SK-N-SH (cell line): Measurements from ENCODE around the gene DIO3. TPM values are rescaled to one million over a fixed set of nuclear protein-coding genes. Genes with fewer than 3 reads are reported as not detected.

Experiments
- CTCF ChIA-PET: fragments of 300-600, 350-600 bp; formaldehyde crosslinking; extraction: SDS; loops from one replicate; lab custom pipeline; 2021; lab: Yijun Ruan, JAX
- POLR2A ChIA-PET: fragments of 350-600 bp; sonication (Branson Sonifier 250); formaldehyde crosslinking; extraction: SDS; loops from one replicate; lab custom pipeline; 2020; ENCODE audit warnings: antibody characterized with exemption, inconsistent platforms; lab: Yijun Ruan, JAX
- DNase-seq: peaks from one replicate; pipeline ENCODE4 v3.0.0; 2012
- H2AFZ ChIP-seq: fragments of 200-600 bp; sonication (generic); 2 replicates; pipeline ENCODE4 v1.8.1; 2016; ENCODE audit warnings: antibody characterized with exemption, mild to moderate bottlenecking, low read depth
- H3F3A ChIP-seq: fragments of 200-600 bp; sonication (generic); replicated peaks from 2 replicates; pipeline ENCODE3; 2016; ENCODE audit warnings: antibody characterized with exemption, mild to moderate bottlenecking; ENCODE audit not compliant: insufficient read depth
- H3K27ac ChIP-seq, 2 experiments: fragments of 200-500 bp in 1 of 2; fragments of 200-600 bp in 1 of 2; sonication (Bioruptor generic) in 1 of 2; sonication (generic), shearing (Covaris generic) in 1 of 2; 2 replicates each; pipeline versions ENCODE4 v1.5.1 to v1.6.1; 2014 to 2016; ENCODE audit warnings: low read depth in 2 of 2, inconsistent platforms in 1 of 2, low read length in 1 of 2, mild to moderate bottlenecking in 1 of 2, mixed read lengths in 1 of 2
- H3K27me3 ChIP-seq: fragments of 200-600 bp; sonication (generic), shearing (Covaris generic); 2 replicates; pipeline ENCODE4 v1.6.1; 2016; ENCODE audit warnings: mixed run types; ENCODE audit not compliant: insufficient read depth
- H3K36me3 ChIP-seq, 2 experiments: fragments of 200-500 bp in 1 of 2; fragments of 200-600 bp in 1 of 2; sonication (Bioruptor generic) in 1 of 2; sonication (generic) in 1 of 2; replicated peaks in 1 of 2; 2 replicates each; pipeline versions ENCODE3 to v1.5.1; 2014 to 2016; ENCODE audit warnings: low read length in 1 of 2, mild to moderate bottlenecking in 1 of 2; ENCODE audit not compliant: insufficient read depth in 2 of 2, control insufficient read depth in 1 of 2
- H3K4me1 ChIP-seq, 2 experiments: fragments of 200-500 bp in 1 of 2; fragments of 200-600 bp in 1 of 2; sonication (Bioruptor generic) in 1 of 2; sonication (generic), shearing (Covaris generic) in 1 of 2; 2 replicates each; pipeline versions ENCODE4 v1.5.1 to v1.6.1; 2014 to 2016; ENCODE audit warnings: low read depth in 1 of 2, low read length in 1 of 2, mixed run types in 1 of 2; ENCODE audit not compliant: insufficient read depth in 2 of 2, control insufficient read depth in 1 of 2
- H3K4me2 ChIP-seq: fragments of 200-600 bp; sonication (generic), shearing (Covaris generic); 2 replicates; pipeline ENCODE4 v1.6.1; 2017; ENCODE audit warnings: mixed run types
- H3K4me3 ChIP-seq, 2 experiments: fragments of 200-500 bp in 1 of 2; fragments of 200-600 bp in 1 of 2; sonication (Bioruptor generic) in 1 of 2; sonication (generic), shearing (Covaris generic) in 1 of 2; 2 replicates each; pipeline versions ENCODE4 v1.5.1 to v1.8.1; 2014 to 2016; ENCODE audit warnings: low read depth in 2 of 2, inconsistent platforms in 1 of 2, low read length in 1 of 2, mild to moderate bottlenecking in 1 of 2, mixed read lengths in 1 of 2, moderate library complexity in 1 of 2
- H3K79me2 ChIP-seq: fragments of 200-600 bp; sonication (generic); 2 replicates; pipeline ENCODE4 v1.8.1; 2017; ENCODE audit warnings: mild to moderate bottlenecking; ENCODE audit not compliant: insufficient read depth
- H3K9ac ChIP-seq: fragments of 200-600 bp; sonication (generic); 2 replicates; pipeline ENCODE4 v1.6.1; 2017; ENCODE audit warnings: mixed run types
- H3K9me2 ChIP-seq: fragments of 200-600 bp; sonication (generic); 2 replicates; pipeline ENCODE4 v1.6.1; 2017; ENCODE audit warnings: mixed run types
- H3K9me3 ChIP-seq: fragments of 200-600 bp; sonication (generic); 2 replicates; pipeline ENCODE4 v1.6.1; 2017; ENCODE audit warnings: mixed run types, mild to moderate bottlenecking, moderate library complexity
- H4K20me1 ChIP-seq: fragments of 200-600 bp; sonication (generic); 2 replicates; pipeline ENCODE4 v1.6.1; 2017; ENCODE audit warnings: mild to moderate bottlenecking, mixed run types; ENCODE audit not compliant: insufficient read depth
- CTCF ChIP-seq: fragments of 200-600 bp; sonication (generic); IDR thresholded peaks from 2 replicates; pipeline ENCODE4 v1.6.1; 2017; ENCODE audit warnings: antibody characterized with exemption, mild to moderate bottlenecking, moderate library complexity
- EP300 ChIP-seq, 2 experiments: IDR thresholded peaks; 2 replicates each; pipeline versions ENCODE4 v1.4.0 to v1.6.1; 2012; ENCODE audit warnings: borderline replicate concordance in 1 of 2, low read depth in 1 of 2, low read length in 1 of 2
- FOSL2 ChIP-seq: IDR thresholded peaks from 2 replicates; pipeline ENCODE4 v1.4.0; 2012; ENCODE audit warnings: low read depth, mild to moderate bottlenecking, moderate library complexity, borderline replicate concordance
- FOXM1 ChIP-seq: IDR thresholded peaks from 2 replicates; pipeline ENCODE4 v1.4.0; 2012; ENCODE audit warnings: low read depth, mild to moderate bottlenecking
- GABPA ChIP-seq: IDR thresholded peaks from 2 replicates; pipeline ENCODE4 v1.4.0; 2012; ENCODE audit warnings: low read depth, mild to moderate bottlenecking
- GATA2 ChIP-seq: sonication (generic); formaldehyde crosslinking; IDR thresholded peaks from 2 replicates; pipeline ENCODE4 v1.5.0; 2020; ENCODE audit warnings: mild to moderate bottlenecking, missing genetic modification reagents
- JUND ChIP-seq: IDR thresholded peaks from 2 replicates; pipeline ENCODE4 v1.4.0; 2012
- MEF2A ChIP-seq: IDR thresholded peaks from 2 replicates; pipeline ENCODE4 v1.4.0; 2012; ENCODE audit warnings: low read depth, borderline replicate concordance
- MXI1 ChIP-seq: IDR thresholded peaks from 2 replicates; pipeline ENCODE4 v1.6.1; 2012; ENCODE audit warnings: mild to moderate bottlenecking, low read depth, low read length, improper control_type of control experiment
- POLR2AphosphoS5 ChIP-seq: IDR thresholded peaks from 2 replicates; pipeline ENCODE4 v1.6.1; 2012; ENCODE audit warnings: low read depth, low read length
- RCOR1 ChIP-seq: fragments of 150-350 bp; IDR thresholded peaks from 2 replicates; pipeline ENCODE4 v1.6.1; 2017; ENCODE audit warnings: antibody characterized with exemption, low read length
- RFX5 ChIP-seq: IDR thresholded peaks from 2 replicates; pipeline ENCODE4 v1.6.1; 2012; ENCODE audit warnings: mild to moderate bottlenecking, improper control_type of control experiment, low read length
- RXRA ChIP-seq: IDR thresholded peaks from 2 replicates; pipeline ENCODE4 v1.4.0; 2012; ENCODE audit warnings: low read depth, mild to moderate bottlenecking, borderline replicate concordance
- SIN3A ChIP-seq: IDR thresholded peaks from 2 replicates; pipeline ENCODE4 v1.6.1; 2012; ENCODE audit warnings: low read depth, mild to moderate bottlenecking, low read length, moderate library complexity, borderline replicate concordance
- SMC3 ChIP-seq: IDR thresholded peaks from 2 replicates; pipeline ENCODE4 v1.6.1; 2012; ENCODE audit warnings: low read depth, low read length, improper control_type of control experiment
- TAF1 ChIP-seq: IDR thresholded peaks from 2 replicates; pipeline ENCODE4 v1.6.1; 2012; ENCODE audit warnings: low read depth, mild to moderate bottlenecking, low read length, moderate library complexity, borderline replicate concordance
- TEAD4 ChIP-seq: IDR thresholded peaks from 2 replicates; pipeline ENCODE4 v1.4.0; 2012; ENCODE audit warnings: mild to moderate bottlenecking, borderline replicate concordance; ENCODE audit not compliant: insufficient read depth
- YY1 ChIP-seq: IDR thresholded peaks from 2 replicates; pipeline ENCODE4 v1.4.0; 2012; ENCODE audit warnings: low read depth, mild to moderate bottlenecking
- WGBS: methylation state at CpG from one replicate; pipeline ENCODE4 v1.1.6; 2017; ENCODE audit warnings: low lambda C conversion rate; 5-methylcytosine and 5-hydroxymethylcytosine counted together
- polyA plus RNA-seq, 3 experiments: library from polyadenylated mRNA; depleted of rRNA; stranded (reverse); fragments of >200 nt; gene quantifications; 2 replicates each; pipeline ENCODE4 v1.2.3, GENCODE V29; 2012
- TF ChIP-seq, protein P1 (sequence below): IDR thresholded peaks from 2 replicates; pipeline ENCODE4; 2012
- TF ChIP-seq, protein P2 (sequence below): IDR thresholded peaks from 2 replicates; pipeline ENCODE4 v1.4.0; 2012; ENCODE audit warnings: low read depth, borderline replicate concordance
- TF ChIP-seq, protein P3 (sequence below): fragments of 150-350 bp; IDR thresholded peaks from 2 replicates; pipeline ENCODE4 v1.6.1; 2017; ENCODE audit warnings: antibody characterized with exemption, low read length, low read depth, borderline replicate concordance

Gene DIO3
- polyA plus RNA-seq, 1 of the 3 experiments (the other 2 are of a cell fraction): not detected

DNA sequence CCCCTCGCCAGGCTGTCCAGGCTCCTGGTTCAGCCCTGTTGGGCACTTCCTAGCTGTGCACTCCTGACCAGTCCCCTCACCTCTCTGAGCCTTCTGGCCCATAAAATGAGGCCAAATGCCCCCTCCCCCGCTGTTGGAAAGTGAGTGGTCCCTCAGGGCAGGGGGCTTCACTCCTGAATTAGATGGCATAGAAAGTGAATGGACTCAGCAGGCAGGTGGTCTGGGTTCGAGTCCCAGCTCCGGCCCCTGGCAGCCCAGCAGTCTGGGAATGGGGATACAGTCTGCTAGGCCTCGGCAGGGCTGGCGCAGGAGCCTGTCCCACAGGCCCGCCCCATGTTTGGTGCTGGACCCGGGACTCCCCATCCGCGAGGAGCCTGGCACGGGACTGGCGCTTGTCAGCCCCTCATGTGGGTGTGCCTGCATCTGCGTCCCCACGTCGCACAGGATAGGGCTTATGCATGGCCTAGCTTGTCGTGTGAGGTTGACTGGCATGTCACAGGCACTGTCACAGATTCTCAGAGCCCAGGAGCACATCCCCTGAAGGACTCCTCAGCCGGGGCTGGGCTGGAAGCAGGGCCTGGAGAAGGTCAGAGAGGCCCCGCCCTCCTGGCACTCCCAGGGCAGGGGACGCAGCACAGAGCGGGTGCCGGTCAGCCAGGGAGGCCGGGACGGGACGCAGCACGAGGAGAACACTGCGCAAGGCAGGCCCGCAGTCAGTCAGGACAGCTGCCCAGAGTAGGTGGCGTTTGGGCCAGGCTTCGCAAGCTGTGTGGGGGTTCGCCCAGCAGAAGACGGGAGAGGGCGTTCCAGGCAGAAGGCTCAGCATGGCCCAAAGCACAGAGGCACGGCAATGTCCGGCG is 40.5 kb downstream of the DIO3 start:
- Histone ChIP-seq H3K27ac (no peak overlapping the region), H3K9ac (no peak overlapping the region), H3K9me2 (no peaks in the 10 kb centered on the region), H3K79me2 (no peaks in the 10 kb centered on the region), H3K4me3 (no peak overlapping the region), H3K9me3 (no peaks in the 10 kb centered on the region)
- POLR2A ChIA-PET: no interaction called here
- TF ChIP-seq RXRA: no peak
- no peak for TF ChIP-seq SIN3A
- TF ChIP-seq, protein P1, sequence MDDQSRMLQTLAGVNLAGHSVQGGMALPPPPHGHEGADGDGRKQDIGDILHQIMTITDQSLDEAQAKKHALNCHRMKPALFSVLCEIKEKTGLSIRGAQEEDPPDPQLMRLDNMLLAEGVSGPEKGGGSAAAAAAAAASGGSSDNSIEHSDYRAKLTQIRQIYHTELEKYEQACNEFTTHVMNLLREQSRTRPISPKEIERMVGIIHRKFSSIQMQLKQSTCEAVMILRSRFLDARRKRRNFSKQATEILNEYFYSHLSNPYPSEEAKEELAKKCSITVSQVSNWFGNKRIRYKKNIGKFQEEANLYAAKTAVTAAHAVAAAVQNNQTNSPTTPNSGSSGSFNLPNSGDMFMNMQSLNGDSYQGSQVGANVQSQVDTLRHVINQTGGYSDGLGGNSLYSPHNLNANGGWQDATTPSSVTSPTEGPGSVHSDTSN: no peak
- TF ChIP-seq, all 33 proteins: peak for 0
- Histone ChIP-seq H3K4me2 (no peak overlapping the region), H2AFZ (no peak overlapping the region), H3K4me1 (peaks cover 0 to 2% of the 10 kb centered on the region in 2 experiments; a peak in 1 of 4 replicates), H4K20me1 (no peaks in the 10 kb centered on the region), H3K27me3 (no peaks in the 10 kb centered on the region), H3K36me3 (no peaks in the 10 kb centered on the region), H3F3A (no peaks in the 10 kb centered on the region)
- CTCF ChIA-PET: interaction anchor here (1.0 kb wide), 1 partner anchor 27 kb away, joined by 3 read pairs; no protein-coding TSS in a partner anchor
- 60% methylated on average over 15 of the region's 35 CpGs for WGBS
- DNase-seq: no peak

GRCh38 chr14:101602466-101602840 is 41.2 kb downstream of the DIO3 start:
- Histone ChIP-seq H3K9ac (no peak overlapping the region), H2AFZ (no peak overlapping the region), H3K9me2 (no peaks in the 10 kb centered on the region), H3K4me2 (no peak overlapping the region), H4K20me1 (no peaks in the 10 kb centered on the region), H3K36me3 (no peaks in the 10 kb centered on the region), H3K4me1 (peaks cover 0 to 2% of the 10 kb centered on the region in 2 experiments; a peak in 1 of 4 replicates), H3K79me2 (no peaks in the 10 kb centered on the region), H3F3A (no peaks in the 10 kb centered on the region), H3K9me3 (no peaks in the 10 kb centered on the region), H3K27ac (no peak overlapping the region), H3K27me3 (no peaks in the 10 kb centered on the region), H3K4me3 (no peak overlapping the region)
- no peak for TF ChIP-seq TAF1
- TF ChIP-seq FOXM1: no peak
- TF ChIP-seq GABPA: no peak
- TF ChIP-seq RFX5: no peak
- TF ChIP-seq JUND: no peak
- TF ChIP-seq, protein P2, sequence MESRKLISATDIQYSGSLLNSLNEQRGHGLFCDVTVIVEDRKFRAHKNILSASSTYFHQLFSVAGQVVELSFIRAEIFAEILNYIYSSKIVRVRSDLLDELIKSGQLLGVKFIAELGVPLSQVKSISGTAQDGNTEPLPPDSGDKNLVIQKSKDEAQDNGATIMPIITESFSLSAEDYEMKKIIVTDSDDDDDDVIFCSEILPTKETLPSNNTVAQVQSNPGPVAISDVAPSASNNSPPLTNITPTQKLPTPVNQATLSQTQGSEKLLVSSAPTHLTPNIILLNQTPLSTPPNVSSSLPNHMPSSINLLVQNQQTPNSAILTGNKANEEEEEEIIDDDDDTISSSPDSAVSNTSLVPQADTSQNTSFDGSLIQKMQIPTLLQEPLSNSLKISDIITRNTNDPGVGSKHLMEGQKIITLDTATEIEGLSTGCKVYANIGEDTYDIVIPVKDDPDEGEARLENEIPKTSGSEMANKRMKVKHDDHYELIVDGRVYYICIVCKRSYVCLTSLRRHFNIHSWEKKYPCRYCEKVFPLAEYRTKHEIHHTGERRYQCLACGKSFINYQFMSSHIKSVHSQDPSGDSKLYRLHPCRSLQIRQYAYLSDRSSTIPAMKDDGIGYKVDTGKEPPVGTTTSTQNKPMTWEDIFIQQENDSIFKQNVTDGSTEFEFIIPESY: no peak
- TF ChIP-seq MXI1: no peak
- TF ChIP-seq POLR2AphosphoS5: no peak
- TF ChIP-seq, protein P3, sequence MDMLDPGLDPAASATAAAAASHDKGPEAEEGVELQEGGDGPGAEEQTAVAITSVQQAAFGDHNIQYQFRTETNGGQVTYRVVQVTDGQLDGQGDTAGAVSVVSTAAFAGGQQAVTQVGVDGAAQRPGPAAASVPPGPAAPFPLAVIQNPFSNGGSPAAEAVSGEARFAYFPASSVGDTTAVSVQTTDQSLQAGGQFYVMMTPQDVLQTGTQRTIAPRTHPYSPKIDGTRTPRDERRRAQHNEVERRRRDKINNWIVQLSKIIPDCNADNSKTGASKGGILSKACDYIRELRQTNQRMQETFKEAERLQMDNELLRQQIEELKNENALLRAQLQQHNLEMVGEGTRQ: no peak
- no peak for TF ChIP-seq CTCF
- TF ChIP-seq TEAD4: no peak
- TF ChIP-seq SMC3: no peak
- TF ChIP-seq FOSL2: no peak
- no peak for TF ChIP-seq GATA2 (CRISPR knock-in tag)
- TF ChIP-seq EP300 (IDR thresholded peaks at IDR 0.05; ENCODE audit: borderline replicate concordance in 1 of 2, low read depth in 1 of 2, low read length in 1 of 2): no peak
- TF ChIP-seq MEF2A: no peak
- no peak for TF ChIP-seq RCOR1
- TF ChIP-seq YY1: no peak
- ChIA-PET CTCF (interaction anchor here (1.0 kb wide), 1 partner anchor 26 kb away, joined by 3 read pairs; no protein-coding TSS in a partner anchor), POLR2A (no interaction called here)
- WGBS: 75% methylated on average over 10 of the region's 12 CpGs
- no peak for DNase-seq
